ENCODE results near the gene SGCD.

DNA sequence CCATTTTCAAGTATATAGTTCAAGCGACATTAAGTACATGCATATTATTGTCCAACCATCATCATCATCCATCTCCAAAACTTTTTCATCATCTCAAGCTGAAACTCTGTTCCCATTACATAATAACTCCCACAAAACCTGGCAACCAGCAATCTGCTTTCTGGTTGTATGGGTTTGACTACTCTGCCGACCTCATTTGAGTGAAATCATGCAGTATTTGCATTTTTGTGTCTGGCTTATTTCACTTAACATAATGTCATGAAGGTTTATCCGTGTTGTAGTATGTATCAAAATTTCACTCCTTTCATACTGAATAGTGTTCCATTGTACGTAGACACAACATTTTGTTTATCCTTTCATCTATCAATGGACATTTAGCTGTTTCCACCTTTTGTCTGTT is 74.8 kb downstream of the SGCD start:
- TF ChIP-seq CTCF (conservative IDR thresholded peaks at IDR 0.05; ENCODE audit: low read length) (no peak), EZH2phosphoT487 (IDR thresholded peaks at IDR 0.05; ENCODE audit: borderline replicate concordance, low read depth, low read length) (no peak)

Data from OCI-LY7 (cell line).